GM19455 (cell line): ENCODE results near the gene ZNF593.
A peak's percentile ranks its signal among the peaks of the same experiment; 100 is the strongest.

Experiments used
- ATAC-seq: cut with Tn5 transposase; IDR thresholded peaks from one replicate; pipeline ENCODE4 v1.9.1; 2021; ENCODE audit not compliant: unreplicated experiment

Gene ZNF593

GRCh38 chr1:26169669-26170471 lies at the start of gene ZNF593:
Gene ZNF593, plus strand, starts transcription at chr1:26169908. Its CDS starts 76 bp downstream, at chr1:26169984.
- ATAC-seq: peak; percentile 92

- no peak for ATAC-seq
Measured at GRCh38 chr1:26121854-26122773, 47.6 kb upstream of the ZNF593 start.

GRCh38 chr1:26122988-26123973 lies 46.4 kb upstream of the ZNF593 start:
- no peak for ATAC-seq

- ATAC-seq: no peak
Measured at GRCh38 chr1:26124418-26125331, 45.0 kb upstream of the ZNF593 start.

DNA sequence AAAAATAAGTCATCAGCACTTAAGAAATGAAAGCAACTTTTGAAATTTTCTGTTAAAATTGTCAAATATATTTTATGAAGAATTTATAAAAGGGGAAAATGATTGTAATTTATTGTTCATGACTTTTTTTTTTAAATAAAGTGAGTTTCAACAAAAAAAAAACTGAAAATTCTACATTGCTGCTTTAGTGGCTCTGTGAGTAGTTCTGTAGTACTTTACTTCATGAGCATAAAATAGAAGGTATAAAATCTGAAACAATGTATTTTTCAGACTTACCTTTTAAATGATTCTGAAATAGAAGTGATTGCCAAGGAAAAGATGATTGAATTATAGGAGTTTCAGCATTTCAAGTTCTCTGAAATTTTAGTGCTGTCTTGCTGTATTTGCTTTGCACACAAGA lies 44.3 kb upstream of the ZNF593 start:
- ATAC-seq: no peak

GRCh38 chr1:26125946-26126320 lies 43.8 kb upstream of the ZNF593 start:
- no peak for ATAC-seq

DNA sequence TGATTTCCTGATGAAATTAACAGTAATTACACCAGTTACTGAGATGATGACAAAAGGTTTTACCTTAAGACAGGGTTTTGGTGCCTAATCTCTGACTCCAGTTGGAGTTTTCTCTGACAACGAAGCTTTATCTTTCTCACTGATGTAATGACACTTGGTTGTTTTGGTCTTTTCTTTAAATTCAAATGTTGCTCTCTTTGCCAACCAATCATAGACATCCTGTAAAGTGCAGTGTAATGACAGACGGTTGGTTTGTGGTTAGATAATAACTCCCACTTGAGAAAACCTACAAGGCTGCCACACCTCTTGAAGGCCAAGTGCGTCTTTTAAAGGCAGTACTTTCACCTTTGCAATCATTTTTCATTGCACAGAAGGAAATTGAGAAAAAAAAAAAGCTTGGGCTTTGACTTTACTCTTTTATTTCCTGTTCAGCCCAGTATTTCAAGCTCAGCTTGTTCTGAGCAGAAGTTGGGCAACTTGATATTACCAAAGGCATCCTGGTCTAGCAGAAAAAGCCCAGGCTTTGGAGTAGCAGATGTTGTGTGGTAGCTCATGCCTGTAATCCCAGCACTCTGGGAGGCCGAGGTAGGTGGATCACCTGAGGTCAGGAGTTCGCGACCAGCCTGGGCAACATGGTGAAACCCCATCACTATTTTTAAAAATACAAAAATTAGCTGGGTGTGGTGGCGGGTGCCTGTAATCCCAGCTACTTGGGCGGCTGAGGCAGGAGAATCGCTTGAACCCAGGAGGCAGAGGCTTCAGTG lies 43.2 kb upstream of the ZNF593 start:
- peak; percentile 57 for ATAC-seq

- ATAC-seq: no peak
Measured at GRCh38 chr1:26127235-26128163, 42.2 kb upstream of the ZNF593 start.

GRCh38 chr1:26129778-26130177 lies 39.9 kb upstream of the ZNF593 start:
- no peak for ATAC-seq

- no peak for ATAC-seq
Measured at GRCh38 chr1:26130695-26131094, 39.0 kb upstream of the ZNF593 start.

DNA sequence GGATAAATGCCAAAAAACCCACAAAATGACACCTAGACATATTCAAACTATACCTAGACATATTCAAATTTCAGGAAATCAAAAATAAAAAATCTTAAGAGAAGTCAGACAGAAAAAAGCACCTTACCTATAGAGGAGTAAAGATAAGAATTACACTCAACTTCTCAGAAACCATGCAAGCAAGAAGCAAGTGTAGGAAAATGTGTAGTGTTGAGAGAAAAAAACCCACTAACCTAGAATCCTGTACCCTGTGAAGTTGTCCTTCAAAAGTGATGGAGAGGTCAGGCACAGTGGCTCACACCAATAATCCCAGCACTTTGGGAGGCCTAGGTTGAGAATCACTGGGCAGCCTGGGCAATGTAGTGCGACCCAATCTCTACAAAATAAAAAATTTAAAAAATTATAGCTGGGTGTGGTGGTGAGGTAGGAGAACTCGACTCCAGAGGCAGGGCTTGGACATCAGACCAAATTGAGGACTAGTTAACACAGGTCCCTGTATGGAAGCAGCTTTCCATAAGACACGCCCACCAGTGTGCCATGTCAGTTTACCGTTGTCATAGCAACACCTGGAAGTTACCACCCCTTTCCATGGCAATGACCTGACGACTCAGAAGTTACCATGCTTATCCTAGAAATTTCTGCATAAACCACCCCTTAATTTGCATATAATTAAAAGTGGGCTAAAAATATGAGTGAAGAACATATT lies 37.4 kb upstream of the ZNF593 start:
- ATAC-seq: no peak

DNA sequence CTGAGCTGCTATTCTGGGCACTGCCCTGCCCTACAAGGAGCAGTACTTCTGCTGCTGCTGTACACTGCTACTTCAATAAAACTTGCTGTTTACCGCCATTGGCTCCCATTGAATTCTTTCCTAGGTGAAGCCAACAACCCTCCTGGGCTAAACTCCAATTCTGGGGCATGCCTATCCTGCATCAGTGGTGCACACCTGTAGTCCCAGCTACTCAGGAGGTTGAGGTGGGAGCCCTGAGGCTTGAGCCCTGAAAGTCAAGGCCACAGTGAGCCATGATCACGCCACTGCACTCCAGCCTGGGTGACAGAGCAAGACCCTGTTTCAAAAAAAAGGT lies 36.9 kb upstream of the ZNF593 start:
- no peak for ATAC-seq

DNA sequence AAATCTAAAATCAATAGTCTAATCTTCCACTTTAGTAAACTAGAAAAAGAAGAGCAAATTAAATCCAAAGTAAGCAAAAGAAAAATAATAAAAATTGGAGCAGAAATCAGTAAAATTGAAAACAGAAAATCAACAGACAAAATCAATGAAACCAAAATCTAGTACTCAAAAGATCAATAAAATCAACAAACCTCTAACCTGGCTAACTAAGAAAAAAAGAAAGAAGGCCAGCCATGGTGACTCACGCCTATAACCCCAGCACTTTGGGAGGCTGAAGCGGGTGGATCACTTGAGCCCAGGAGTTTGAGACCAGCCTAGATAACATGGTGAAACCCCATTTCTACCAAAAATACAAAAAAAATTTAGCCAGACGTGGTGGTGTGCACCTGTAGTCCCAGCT lies 35.2 kb upstream of the ZNF593 start:
- no peak for ATAC-seq

GRCh38 chr1:26138974-26139558 lies 30.6 kb upstream of the ZNF593 start:
- no peak for ATAC-seq

DNA sequence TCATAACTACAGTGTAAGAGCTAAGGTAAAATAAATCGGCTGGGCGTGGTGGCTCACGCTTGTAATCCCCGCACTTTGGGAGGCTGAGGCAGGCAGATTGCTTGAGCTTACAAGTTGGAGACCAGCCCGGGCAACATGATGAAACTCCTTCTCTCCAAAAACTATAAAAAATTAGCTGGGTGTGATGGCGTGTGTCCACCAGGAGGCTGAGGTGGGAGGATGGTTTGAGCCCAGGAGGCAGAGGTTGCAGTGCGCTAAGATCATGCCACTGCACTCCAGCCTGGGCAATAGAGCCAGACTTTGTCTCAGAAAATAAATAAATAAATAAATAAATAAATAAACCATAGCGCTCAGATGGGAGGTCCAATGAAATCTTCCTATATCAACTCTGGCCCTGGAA lies 27.5 kb upstream of the ZNF593 start:
- no peak for ATAC-seq

DNA sequence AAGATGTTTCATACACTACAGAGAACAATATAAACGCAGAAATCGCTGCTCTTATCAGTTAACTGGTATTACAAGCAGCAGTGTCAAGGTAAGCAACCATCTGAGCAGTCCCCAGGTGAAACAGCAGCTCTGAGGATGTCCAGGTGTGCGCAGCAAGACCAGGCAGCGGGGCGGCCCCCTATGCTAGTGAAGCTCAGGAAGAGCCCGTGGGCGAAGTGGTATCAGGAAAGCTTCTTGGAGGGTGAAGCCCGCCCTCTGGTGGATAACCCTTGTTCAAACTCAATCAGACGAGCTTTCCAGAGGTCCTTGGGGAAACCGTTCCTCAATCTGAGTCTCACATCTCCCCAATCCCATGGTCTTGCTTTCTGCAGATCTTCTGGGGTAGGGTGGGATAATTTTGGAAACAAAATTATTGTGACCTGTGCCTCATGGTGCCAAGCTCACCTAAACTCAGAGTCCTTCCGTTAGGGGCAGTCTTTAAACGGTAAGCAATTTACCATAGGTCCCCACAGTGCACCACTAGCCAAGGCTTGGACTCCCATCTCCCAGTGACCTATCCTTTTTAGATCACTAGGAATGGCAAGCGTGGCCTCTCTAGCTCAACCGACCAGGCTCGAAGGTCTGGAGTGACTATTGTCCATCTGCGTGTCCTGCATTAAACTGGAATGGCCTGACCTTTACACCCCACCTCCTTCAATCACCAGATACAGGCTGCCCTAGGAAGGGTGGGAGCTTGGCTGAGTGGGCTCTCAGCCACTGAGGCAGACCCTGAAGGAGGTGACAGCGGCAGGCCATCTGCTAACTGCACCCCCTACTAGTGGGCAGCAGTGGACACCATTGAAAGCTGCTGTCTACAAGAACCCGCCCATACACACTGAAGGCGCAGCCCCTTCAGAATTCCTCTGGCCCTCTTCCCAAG lies 24.4 kb upstream of the ZNF593 start:
- no peak for ATAC-seq
